ENCODE data around the gene SMG5.

Gene SMG5

DNA sequence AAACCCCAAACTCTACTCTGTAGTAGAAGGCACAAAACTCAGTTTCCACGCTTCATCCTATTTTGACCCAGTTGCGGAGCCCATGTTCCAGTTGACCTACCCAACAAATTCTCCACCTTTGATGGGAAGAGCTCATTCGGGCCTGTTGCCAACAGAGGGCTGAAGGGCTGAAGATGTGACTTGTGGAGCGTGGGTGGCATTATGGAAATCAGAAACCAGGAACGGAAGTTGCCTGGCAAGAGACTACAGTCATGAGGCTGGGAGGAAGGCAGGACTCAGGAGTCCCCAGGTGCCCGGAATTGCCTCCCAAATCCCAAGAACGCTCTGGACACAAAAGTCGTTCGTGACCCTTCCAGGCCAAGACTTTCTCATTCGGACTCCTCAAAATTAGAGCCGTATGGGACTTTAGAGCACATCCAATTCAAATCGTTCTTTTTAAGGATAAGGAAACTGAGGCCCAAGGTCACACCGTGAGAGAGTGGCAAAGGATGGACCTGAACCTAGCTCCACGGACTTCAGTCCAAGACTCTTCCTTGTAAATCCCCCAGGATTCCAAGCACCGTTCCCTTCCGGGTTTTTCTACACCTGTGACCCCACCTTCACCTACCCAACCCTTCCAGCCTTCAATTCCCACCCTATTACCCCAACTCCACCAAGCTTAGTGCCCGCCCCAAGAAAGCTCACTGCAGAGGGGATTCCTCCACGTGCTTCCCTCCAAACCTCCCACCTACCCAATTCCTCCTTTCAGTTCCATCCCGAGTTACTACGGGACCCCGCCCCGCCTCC lies 739 bp downstream of the SMG5 start:
- DNase-seq, result no peak

DNA sequence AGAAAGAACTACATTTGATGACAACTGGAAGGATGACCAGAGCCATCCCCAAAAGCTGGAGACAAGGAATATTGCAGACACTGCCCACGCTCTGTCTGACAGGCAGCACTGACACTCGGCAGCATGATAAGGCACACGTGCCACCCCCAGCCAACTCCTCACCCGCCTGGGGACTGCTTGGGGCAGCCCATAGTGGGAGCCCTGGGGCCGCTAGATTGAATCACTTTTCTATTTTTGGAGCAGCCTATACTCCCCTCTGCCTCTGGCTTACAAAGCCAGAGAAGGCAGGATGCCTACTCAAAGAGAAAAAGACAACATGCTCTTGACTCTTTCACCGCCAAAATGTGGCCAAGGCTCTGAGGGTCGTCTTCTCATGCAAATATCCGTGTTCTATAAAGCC lies 1.3 kb downstream of the SMG5 start:
- DNase-seq, result no peak

- DNase-seq, result no peak
These were observed 2.8 kb downstream of the SMG5 start for GRCh38 chr1:156279837-156280236.

GRCh38 chr1:156276966-156277381 lies 5.7 kb downstream of the SMG5 start:
- no peak for DNase-seq

DNA sequence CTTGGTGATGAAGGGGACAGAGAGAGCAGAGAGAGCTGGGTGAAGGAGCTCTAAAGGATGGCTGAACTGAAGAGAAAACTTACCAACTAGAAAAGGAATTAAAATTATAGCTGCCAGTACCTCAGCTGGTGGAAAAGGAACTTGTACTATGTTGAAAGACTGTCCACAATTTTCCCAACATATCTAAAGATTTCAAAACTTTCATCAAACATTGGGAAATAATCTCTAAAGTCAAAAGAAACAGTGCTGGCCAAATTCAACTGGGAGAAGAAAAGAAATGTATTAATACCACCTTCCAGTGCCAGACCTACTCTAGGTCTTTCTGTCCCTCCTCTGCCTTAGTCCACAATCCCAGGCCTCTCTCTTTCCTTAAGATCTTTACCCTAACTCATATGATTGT lies 6.1 kb downstream of the SMG5 start:
- no peak for DNase-seq

GRCh38 chr1:156270314-156270713 lies 12.3 kb downstream of the SMG5 start:
- no peak for DNase-seq

- no peak for DNase-seq
These were observed 14.3 kb downstream of the SMG5 start for GRCh38 chr1:156268336-156268735.

DNA sequence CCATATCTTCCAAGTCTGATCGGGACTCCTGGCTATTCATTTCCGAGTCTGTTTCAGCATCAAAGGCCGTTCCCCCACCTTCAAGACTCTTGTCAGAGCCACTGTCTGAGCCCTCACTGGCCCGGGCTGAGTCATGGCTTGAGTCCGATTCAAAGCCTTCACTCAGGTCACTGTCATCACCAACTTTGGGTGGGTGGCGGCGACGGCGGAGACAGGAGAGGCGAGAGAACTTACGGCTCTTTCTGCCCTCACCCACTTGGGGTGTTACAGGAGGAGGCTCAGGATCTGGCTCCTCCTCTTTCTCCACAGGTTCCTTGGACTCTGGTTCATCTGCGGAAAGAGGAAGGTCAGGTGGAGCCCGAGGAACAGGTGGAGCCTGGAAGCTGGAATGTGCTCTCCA lies 16.6 kb downstream of the SMG5 start:
- DNase-seq, result no peak

DNA sequence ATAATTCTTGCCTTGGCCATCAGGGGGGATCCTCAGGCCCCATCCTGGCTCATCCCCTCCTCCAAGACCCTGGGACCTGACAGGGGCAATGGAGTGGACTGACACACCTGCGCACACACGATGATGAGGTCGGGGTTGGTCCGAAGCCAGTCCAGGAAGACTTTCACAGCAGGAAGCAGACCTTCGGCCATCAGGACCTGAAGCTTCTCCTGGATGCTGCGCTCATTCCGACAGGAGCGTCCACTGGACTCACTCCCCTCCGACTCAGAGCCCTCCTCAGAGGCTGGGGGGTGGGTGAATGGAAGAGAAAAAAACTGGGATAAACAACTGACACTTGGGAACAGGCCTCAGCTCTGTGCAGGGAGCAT lies 19.4 kb downstream of the SMG5 start:
- no peak for DNase-seq

DNA sequence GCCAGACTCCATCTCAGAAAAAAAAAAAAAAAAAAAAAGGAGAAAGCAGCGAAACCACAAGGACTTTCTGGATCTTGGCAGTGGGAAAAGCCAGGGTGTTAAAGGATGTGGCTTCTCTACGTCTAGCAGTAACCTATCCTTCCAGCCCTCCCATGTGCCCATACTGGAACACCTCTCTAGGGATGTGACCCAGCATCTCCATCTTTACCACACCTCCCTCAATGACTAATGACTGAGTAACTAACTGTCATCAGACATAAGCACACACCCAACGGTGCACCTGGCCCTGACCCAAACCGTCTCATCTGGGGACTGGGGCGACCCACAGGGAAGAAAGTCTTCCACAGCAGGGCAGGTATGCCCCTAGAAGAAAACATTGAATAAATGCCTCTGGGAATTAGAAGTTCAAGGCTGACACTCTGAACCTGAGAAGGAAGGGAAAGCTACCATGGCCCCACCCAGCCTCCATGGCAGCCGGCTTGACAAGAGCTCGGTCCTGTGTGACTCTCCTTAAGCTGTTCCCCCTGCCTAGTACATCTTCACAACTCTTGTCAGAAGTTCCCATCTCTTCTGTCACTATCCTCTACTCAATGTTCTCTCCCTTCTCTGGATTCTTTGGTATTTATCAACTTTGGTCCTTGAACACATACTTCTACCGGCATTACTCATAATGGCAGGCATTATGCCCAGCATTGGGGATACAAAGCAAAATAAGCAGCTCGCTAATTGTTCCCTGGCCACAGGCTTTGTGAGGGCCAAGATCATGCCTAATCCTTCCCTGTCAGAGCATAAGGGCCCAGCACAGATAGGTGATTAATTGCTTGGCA lies 20.0 kb downstream of the SMG5 start:
- no peak for DNase-seq

- no peak for DNase-seq
These were observed 21.7 kb downstream of the SMG5 start for GRCh38 chr1:156260896-156261295.

DNA sequence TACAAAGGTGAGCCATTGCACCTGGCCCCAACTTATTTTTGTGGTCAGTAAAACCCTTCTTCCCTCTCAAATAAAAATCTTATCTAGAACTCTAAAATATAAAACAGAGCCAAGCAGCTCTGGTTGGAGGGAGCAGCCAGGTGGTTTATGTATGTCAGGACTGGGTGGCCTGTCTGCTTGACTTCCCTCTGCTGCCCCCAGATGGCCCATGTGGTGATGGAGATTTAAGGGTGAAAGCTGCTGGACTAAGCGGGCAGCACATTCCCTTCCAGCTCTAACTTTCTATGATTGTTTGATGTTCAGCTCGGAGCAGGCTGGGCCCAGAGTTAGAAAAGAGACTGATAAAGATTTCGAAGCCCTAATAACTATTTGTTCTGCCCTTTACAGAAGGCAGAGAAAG lies 22.8 kb downstream of the SMG5 start:
- DNase-seq, result no peak

DNA sequence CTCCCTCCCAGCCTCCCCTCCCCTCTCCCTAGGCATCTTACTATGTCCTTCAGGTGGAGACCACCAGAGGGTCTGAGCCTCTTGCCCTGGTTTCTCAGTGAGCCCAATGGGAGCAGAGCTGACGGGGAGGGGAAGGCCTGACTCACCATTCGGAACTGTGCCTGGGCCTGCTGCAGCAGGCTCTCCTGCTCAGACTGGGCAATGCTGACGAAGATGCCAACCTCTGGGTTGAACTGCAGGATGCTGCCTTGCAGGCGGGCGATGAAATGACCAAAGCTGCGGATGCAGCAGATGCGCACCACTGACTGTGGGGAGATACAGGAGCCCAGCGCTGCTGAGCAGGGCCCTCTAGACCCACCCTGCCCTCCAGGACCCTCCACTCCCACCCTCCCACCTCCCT lies 23.8 kb downstream of the SMG5 start:
- no peak for DNase-seq

- DNase-seq, result no peak
These were observed 24.9 kb downstream of the SMG5 start for GRCh38 chr1:156257711-156258110.

DNA sequence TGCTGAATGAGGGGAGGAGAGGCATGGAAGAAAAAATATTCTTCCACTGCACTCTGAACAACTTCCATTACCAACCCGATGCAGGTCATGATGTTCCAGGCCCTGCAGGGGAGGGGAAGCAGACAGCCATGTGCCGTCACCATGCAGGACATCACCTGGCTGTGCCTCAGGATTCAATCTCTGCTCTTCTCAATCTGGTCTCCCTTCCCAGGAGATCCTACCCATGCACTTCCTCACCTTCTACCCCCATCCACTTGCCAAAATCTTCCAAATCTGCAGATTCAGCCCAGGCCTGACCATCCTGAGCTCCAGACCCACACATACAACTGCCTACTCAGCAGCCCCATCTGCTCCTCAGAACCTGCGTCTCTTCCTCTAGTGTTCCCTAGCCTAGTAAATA lies 29.0 kb downstream of the SMG5 start:
- no peak for DNase-seq

- DNase-seq, result no peak
These were observed 31.1 kb downstream of the SMG5 start for GRCh38 chr1:156251527-156251926.

DNA sequence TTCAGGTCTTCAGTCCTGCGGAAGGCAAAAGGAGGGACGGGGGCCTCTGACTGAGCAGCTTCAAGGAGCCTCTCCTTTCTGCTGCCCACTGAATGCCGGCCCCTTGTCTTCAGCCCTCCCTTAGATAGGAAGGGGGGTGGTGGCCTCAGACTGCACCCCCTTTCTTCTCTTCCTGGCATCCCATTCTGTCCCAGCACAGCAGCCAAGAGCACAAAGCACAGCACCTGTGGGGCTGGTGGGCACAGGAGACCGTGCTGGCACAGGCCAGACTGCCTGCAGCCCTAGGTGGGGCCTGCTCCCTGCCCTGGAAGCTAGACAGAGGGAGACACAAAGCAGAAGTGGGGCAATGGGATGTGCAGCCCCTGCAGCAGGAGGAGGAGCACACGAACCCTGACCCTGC lies 33.0 kb downstream of the SMG5 start:
- DNase-seq, result no peak

- no peak for DNase-seq
These were observed 34.3 kb downstream of the SMG5 start for GRCh38 chr1:156248323-156248683.

GRCh38 chr1:156247460-156248322 lies 34.9 kb downstream of the SMG5 start, which contains the start of gene PAQR6:
Gene PAQR6, minus strand, starts transcription at chr1:156248056. Its CDS starts 1,325 bp downstream, at chr1:156246731.
- no peak for DNase-seq

GRCh38 chr1:156246781-156247459 lies 35.7 kb downstream of the SMG5 start:
- no peak for DNase-seq

DNA sequence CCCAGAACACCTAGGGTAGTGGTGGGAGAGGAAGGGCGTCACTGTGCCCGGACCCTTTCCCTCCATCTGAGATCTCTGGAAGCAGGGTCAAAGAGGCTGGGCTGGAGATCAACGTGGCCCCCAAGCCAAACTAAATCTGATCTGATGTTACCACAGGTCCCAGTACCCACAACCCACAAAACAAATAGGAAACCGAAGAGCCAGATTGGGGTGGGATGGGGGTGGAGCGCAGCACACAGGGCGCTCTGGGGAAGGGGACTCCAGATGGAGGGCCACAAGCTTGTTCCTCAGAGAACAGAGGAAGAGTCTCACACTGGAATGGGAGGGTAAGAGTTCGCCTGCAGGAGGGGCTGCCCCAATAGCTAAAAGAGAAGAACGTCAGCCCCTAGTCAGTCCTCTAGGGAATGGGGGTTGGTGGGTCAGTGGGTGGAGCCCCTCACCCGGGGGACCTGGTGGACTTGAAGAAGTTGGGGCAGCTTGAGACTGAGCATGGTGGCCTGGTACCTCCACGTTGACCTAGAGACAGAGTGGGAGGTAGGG lies 36.3 kb downstream of the SMG5 start:
- no peak for DNase-seq

GRCh38 chr1:156245451-156246232 lies 37.0 kb downstream of the SMG5 start:
- no peak for DNase-seq
